ENCODE measurements around the gene GPR108. TPM values are rescaled to one million over a fixed set of nuclear protein-coding genes. Genes with fewer than 3 reads are reported as not detected.

Gene GPR108
- total RNA-seq, 2 experiments from 2014 or later: 105 to 107 TPM

DNA sequence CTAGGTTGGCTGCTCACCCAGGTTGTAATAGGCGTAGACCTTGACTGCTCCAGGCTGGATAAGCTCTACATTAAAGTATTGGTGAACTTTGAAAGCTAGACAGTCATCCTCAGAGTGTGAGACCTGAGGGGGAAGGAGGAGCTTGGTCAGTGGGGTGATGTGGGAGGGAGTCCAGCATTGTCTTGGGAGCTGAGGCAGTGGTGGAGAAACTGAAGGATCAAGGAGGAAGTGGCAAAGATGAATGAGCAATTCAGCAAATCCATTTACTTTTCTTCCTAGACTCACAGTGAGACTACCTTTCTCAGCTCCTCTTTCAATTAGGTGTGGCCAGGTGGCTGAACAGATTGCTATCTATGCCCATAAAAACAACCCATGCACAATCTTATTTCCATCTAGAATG lies 57.2 kb downstream of the GPR108 start:
- CTCF ChIA-PET: interaction anchor here (0.6 to 1.2 kb wide), 3 partner anchors 50 to 183 kb away, joined by 3 to 4 read pairs (median 3); no protein-coding TSS in a partner anchor
- H3K4me1 Mint-ChIP-seq: peaks cover 42% of the 10 kb centered on the region
- POLR2A ChIA-PET: interaction anchor here (1.4 kb wide), 1 partner anchor 56 kb away, joined by 4 read pairs; no protein-coding TSS in a partner anchor
- H3K36me3 Mint-ChIP-seq (ENCODE audit: low read depth): peaks cover 7% of the 10 kb centered on the region
- H3K9me3 Mint-ChIP-seq: peaks cover 18% of the 10 kb centered on the region
- no peak for DNase-seq
- H3K27me3 Mint-ChIP-seq: peaks cover 24% of the 10 kb centered on the region
- H3K27ac Mint-ChIP-seq: no peak overlapping the region
- H3K4me3 Mint-ChIP-seq: no peak overlapping the region

Other genes with a start within 250 kb of the GPR108 start
- gene TUBB4A, start 235.3 kb downstream of the GPR108 start, total RNA-seq: 1 to 10 TPM; 2.5 to 3.0 TPM
- gene TNFSF9, start 206.6 kb downstream of the GPR108 start, total RNA-seq: 1 to 10 TPM; 5.7 to 5.8 TPM
- gene CD70, start 146.4 kb downstream of the GPR108 start, total RNA-seq: 10 to 100 TPM; 64.1 to 64.4 TPM
- 10 to 100 TPM; 17.3 to 18.4 TPM for gene TNFSF14, start 67.4 kb downstream of the GPR108 start, total RNA-seq
- under 1 TPM; 0.28 to 0.60 TPM for gene C3, start 16.9 kb downstream of the GPR108 start, total RNA-seq
- 10 to 100 TPM; 17.6 to 19.5 TPM for gene TRIP10, start 2.1 kb upstream of the GPR108 start, total RNA-seq
- 10 to 100 TPM; 26.4 to 28.1 TPM for gene SH2D3A, start 29.9 kb upstream of the GPR108 start, total RNA-seq
- gene VAV1, start 35.1 kb upstream of the GPR108 start, total RNA-seq: 100 to 1,000 TPM; 105 to 107 TPM
- 1 to 10 TPM; 1.4 to 1.8 TPM for gene ADGRE1, start 150.0 kb upstream of the GPR108 start, total RNA-seq

Data from activated CD4-positive, alpha-beta memory T cell treated with anti-CD3 and anti-CD28 coated beads, Interleukin-2, amount 10 ng/mL, durations not matched to agents 7 days and 5 days (primary cell).